Measurements from ENCODE around the gene PDZD2.

Gene PDZD2

DNA sequence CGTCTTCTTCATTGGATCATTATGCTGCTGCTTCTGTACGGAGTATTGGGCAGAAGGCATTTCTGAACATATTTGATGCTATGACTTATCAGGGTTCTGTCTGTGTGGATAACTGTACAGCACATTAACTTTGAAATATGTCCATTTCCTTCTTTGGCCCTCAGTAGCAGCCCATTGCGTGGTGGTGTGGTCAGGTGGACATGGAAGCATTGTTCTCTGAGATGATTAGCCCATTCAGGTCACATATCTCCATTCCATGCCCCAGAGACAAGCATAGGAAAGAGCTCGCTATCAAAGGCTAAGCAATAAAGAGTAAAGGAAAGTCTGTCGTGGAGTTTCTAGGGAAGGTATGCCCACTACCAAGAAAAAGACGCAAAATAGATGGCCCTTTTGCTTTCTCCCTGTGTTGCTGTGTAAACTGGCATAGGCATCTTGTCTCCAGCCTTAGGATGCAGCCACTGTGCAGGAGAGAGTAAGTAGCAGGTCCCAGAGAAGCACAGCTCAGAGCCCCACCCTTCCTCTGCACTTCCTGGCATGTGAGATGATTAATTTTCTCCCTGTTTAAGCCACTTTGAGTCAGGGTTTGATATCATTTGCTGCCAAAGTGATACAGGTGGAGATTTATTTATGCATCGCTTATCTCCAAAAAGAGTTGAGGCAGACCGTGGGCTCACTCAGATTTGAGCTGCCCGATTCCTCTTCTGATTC is 221.9 kb downstream of the PDZD2 start:
- DNase-seq (ENCODE audit: low read depth in 2 of 3, low spot score in 1 of 3) = no peak

- no peak for DNase-seq (ENCODE audit: low read depth in 2 of 3, low spot score in 1 of 3)
Observed at GRCh38 chr5:31861601-31862000, 222.7 kb downstream of the PDZD2 start.

DNA sequence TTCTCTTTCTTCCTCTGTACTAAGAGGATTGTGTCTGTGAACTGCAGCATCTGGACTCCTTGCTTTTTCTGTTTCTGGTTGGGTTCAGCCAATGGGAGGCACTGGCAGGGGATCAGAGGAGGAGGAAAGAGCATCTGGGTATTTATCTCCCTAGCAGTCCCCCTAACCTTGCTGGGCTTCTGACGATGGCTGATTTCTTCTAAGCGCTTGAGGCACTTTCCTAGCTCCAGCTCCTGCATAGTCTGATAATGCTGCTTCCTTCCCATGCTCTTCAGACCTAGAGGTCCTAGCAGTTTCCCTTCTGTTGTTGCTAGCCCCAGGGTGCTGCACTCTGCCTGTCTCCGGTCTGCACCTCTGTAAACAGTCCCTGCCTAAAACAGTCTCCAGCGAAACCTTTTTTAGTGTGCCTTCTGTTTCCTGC is 225.1 kb downstream of the PDZD2 start:
- no peak for DNase-seq (ENCODE audit: low read depth in 2 of 3, low spot score in 1 of 3)

DNA sequence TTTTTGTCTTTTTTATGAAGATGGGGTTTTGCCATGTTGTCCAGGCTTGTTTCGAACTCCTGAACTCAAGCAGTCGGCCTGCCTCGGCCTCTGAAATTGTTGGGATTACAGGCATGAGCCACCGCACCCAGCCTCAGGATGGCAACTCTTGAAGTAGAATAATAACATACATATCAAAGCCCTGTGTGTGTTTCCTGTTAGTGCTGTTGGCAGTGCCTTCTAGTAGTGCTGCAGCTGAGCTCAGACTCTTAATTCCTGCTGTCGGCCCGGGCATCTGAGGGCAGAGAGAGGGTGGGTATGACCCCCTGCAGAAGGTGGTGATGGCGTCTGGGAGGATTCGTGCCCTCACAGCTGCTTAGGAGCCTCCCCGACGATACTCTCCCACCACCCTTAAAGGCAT is 227.2 kb downstream of the PDZD2 start:
- no peak for DNase-seq (ENCODE audit: low read depth in 2 of 3, low spot score in 1 of 3)

GRCh38 chr5:31867219-31867618 is 228.3 kb downstream of the PDZD2 start:
- no peak for DNase-seq (ENCODE audit: low read depth in 2 of 3, low spot score in 1 of 3)

GRCh38 chr5:31880449-31880848 is 241.5 kb downstream of the PDZD2 start:
- DNase-seq (ENCODE audit: low read depth in 2 of 3, low spot score in 1 of 3) = no peak

- no peak for DNase-seq (ENCODE audit: low read depth in 2 of 3, low spot score in 1 of 3)
Observed at GRCh38 chr5:31884896-31885295, 246.0 kb downstream of the PDZD2 start.

GRCh38 chr5:31886206-31886605 is 247.3 kb downstream of the PDZD2 start:
- DNase-seq (ENCODE audit: low read depth in 2 of 3, low spot score in 1 of 3) = no peak

DNA sequence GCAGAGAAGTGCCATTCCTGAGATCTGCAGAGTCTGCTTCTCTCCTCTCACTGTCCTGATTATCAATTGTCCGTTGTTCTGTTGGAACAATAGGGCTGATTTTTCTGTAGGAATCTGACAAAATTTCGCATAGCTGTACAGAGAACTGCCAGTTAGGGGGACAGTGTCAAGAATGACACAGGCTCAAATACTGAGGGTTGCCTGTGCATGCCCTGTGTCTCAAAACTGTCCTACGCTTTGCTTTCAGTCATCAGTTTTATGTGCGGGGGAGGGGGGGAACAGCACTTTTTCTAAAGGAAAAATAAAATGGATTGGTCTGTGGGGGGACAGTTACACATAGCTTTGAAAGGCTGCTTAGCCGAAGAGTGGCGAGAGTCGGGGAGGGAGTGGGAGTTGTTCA is 248.6 kb downstream of the PDZD2 start:
- DNase-seq (ENCODE audit: low read depth in 2 of 3, low spot score in 1 of 3) = no peak

DNA sequence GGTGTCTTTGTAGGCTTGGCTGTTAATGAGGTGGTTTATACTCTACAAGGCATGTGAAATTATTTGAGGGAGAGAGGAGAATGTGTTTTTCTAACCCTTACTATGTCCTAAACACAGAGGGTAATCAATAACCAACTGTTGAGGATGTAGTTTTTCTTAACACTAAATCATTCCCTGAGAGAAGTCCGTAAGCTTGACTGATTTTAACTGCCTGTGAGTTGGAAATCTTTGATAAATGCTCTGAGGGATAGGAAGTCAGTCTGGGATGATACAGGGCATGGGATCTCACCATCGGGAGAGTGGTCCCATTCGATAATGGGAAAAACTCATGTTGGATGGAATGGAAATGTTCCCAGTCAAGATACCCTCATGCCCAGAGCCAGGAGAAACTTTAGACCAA is 249.6 kb downstream of the PDZD2 start:
- DNase-seq (ENCODE audit: low read depth in 2 of 3, low spot score in 1 of 3) = no peak

DNA sequence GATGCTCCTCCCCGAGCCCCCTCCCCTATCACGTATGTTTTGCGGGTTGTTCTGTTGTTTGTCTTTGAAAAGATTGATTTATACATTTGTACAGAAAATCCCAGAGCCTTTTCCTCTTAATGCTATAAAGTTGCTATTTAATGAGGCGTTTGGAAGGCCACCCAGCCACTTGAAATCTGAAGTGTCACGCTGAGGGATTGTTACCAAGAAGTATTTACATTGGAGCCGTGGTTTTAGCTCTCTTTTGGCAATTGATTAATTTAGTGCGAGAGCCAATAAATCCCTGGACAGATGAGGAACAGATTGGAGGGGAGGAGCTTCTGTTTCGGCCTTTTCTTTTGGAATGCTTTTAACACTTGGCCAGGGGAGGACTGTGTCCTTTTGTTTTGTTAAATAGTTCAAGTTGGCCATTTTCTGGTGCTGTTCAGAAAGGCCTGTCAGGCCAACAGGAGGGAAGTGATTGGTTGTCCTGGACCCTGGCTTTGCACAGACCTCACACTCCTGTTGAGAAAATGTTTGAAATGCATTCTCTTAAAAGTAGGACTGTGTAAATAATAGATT is 250.2 kb downstream of the PDZD2 start:
- no peak for DNase-seq (ENCODE audit: low read depth in 2 of 3, low spot score in 1 of 3)

DNA sequence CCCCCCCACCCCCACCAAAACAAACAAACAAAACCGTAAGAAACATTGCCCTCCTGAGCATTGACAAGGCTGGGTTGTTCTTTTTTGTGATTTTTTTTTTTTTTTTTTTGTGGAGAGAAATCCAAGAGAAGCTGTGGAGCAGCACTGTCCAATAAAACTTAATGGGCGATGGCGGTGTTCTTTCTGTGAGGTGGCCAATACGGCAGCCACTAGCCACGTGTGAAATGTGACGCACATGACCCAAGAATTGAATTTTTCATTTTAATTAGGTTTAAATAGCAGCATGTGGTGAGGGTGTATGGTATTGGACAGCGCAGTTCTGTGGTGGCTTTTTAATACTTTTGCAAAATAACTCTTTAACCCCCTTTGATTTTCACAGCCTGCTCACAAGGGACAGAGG is 251.1 kb downstream of the PDZD2 start:
- DNase-seq (ENCODE audit: low read depth in 2 of 3, low spot score in 1 of 3) = no peak

DNA sequence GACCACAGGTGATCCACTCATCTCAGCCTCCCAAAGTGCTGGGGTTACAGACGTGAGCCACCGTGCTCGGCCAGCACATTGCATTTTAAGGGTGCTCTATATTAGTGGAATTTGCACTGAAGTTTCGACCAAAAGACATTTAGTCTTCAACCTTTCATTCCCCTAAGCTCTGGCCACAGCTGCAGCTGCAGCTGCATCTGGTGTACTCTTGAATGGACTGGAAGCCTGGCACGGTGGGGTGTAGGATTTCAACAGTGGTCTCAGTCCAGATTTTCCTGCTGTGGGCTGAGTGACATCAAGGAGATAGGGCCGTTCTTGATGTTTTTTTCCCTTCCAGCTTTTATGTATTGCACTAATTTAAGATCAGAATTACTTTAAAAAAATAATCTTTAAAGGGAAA is 255.2 kb downstream of the PDZD2 start:
- DNase-seq (ENCODE audit: low read depth in 2 of 3, low spot score in 1 of 3) = no peak

- no peak for DNase-seq (ENCODE audit: low read depth in 2 of 3, low spot score in 1 of 3)
Observed at GRCh38 chr5:31895199-31895820, 256.4 kb downstream of the PDZD2 start.

GRCh38 chr5:31898036-31898632 is 259.2 kb downstream of the PDZD2 start:
- DNase-seq (ENCODE audit: low read depth in 2 of 3, low spot score in 1 of 3) = no peak

GRCh38 chr5:31900296-31900865 is 261.4 kb downstream of the PDZD2 start:
- DNase-seq (ENCODE audit: low read depth in 2 of 3, low spot score in 1 of 3) = no peak

DNA sequence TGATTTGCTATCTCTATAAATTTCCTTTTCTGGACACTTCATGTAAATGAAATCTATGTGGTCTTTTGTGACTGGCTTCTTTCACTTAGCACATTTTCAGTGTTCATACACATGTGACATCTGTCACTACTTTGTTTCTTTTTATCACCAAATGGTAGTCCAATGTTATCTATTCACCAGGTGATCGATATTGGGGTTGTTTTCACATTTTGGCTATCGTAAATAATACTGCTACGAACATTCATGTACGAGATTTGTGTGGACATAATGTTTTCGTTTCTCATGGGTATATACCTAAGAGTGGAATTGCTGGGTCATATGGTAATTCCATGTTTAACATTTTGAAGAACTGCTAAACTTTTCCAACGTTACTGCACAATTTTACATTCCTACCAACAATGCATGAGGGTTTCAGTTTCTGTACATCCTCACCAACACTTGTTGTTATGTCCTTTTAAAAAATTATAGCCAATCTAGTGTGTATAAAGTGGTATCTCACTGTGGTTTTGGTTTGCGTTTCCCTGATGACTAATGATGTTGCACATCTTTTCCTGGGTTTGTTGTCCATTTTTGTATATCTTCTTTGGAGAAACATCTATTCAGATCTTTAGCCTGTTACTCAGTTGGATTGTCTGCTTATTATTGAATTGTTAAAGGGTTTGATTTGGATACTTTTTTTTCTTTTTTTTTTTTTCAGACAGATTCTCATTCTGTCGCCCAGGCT is 263.0 kb downstream of the PDZD2 start:
- no peak for DNase-seq (ENCODE audit: low read depth in 2 of 3, low spot score in 1 of 3)

GRCh38 chr5:31908396-31908795 is 269.5 kb downstream of the PDZD2 start:
- no peak for DNase-seq (ENCODE audit: low read depth in 2 of 3, low spot score in 1 of 3)

- no peak for DNase-seq (ENCODE audit: low read depth in 2 of 3, low spot score in 1 of 3)
Observed at GRCh38 chr5:31909073-31909472, 270.1 kb downstream of the PDZD2 start.

DNA sequence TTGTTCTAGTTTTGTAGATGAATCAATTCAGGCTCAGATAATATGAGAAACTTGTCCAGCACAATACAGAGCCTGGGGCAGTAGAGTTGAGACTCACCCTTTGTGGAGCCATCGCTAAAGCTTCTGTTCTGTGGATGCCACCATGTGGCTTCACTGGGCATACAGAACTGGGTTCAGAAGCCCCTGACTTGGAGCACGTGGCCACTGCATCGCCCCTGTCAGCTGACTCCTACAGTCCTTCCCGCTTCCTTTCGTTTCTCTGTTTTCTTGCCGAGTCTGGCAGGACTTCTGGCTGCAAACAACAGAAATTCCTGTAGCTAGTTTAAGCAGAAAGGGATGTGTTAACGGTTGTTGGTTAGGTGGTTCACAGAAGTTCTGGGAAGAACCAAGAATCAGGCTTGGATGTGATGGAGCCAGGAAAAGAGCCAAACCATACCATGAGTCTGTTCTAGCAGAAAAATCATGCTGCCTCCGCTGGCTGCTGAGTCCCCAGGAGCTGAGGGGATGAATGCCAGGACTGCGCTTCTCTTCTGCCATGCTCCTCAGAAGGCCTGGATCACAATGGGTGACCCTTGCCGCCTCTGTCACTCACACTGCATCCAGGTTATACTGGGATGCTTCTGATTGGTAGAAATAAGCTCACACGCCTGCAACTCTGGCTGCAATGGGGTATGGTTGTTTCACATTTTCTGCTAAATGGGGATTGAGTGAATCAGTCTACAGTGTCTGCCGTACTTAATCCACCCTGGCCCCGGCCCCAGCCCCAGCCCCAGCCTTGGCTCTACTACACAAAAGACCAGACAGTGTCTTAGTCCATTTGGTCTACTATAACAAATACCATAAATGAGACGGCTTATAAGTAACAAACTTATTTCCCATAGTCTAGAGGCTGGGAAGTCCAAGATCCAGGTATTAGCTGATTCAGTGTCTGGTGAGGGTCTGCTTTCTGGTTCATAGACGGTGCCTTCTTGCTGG is 272.6 kb downstream of the PDZD2 start:
- DNase-seq (ENCODE audit: low read depth in 2 of 3, low spot score in 1 of 3) = no peak
